SU-DHL-6 (cell line): ENCODE results near the gene NCOA1.

Experiments used
- CTCF ChIP-seq: fragments of 200-600 bp; sonication (generic); IDR thresholded peaks from one replicate; pipeline ENCODE4 v1.5.1; 2017; ENCODE audit warnings: antibody characterized with exemption, mild to moderate bottlenecking, low read length, moderate library complexity; ENCODE audit not compliant: insufficient read depth, poor library complexity, severe bottlenecking
- EZH2phosphoT487 ChIP-seq: fragments of 200-600 bp; sonication (generic), shearing (Covaris generic); conservative IDR thresholded peaks from 2 replicates; pipeline ENCODE4 v1.6.1; 2018; ENCODE audit warnings: mild to moderate bottlenecking, antibody characterized with exemption, low read length, moderate library complexity, mixed read lengths

- TF ChIP-seq CTCF (no peak), EZH2phosphoT487 (no peak)
Observed at GRCh38 chr2:24548058-24548457, 57.0 kb downstream of the NCOA1 start.
